NCI-H1930 (cell line): ENCODE measurements around the gene USP31.
A peak's percentile ranks its signal among the peaks of the same experiment; 100 is the strongest.

Experiments used
- DNase-seq, 2 experiments: peaks; one replicate each; lab custom pipeline; 2025; lab: John Stamatoyannopoulos, UW

The USP31 gene, protein sequence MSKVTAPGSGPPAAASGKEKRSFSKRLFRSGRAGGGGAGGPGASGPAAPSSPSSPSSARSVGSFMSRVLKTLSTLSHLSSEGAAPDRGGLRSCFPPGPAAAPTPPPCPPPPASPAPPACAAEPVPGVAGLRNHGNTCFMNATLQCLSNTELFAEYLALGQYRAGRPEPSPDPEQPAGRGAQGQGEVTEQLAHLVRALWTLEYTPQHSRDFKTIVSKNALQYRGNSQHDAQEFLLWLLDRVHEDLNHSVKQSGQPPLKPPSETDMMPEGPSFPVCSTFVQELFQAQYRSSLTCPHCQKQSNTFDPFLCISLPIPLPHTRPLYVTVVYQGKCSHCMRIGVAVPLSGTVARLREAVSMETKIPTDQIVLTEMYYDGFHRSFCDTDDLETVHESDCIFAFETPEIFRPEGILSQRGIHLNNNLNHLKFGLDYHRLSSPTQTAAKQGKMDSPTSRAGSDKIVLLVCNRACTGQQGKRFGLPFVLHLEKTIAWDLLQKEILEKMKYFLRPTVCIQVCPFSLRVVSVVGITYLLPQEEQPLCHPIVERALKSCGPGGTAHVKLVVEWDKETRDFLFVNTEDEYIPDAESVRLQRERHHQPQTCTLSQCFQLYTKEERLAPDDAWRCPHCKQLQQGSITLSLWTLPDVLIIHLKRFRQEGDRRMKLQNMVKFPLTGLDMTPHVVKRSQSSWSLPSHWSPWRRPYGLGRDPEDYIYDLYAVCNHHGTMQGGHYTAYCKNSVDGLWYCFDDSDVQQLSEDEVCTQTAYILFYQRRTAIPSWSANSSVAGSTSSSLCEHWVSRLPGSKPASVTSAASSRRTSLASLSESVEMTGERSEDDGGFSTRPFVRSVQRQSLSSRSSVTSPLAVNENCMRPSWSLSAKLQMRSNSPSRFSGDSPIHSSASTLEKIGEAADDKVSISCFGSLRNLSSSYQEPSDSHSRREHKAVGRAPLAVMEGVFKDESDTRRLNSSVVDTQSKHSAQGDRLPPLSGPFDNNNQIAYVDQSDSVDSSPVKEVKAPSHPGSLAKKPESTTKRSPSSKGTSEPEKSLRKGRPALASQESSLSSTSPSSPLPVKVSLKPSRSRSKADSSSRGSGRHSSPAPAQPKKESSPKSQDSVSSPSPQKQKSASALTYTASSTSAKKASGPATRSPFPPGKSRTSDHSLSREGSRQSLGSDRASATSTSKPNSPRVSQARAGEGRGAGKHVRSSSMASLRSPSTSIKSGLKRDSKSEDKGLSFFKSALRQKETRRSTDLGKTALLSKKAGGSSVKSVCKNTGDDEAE (N-terminal part only)

DNA sequence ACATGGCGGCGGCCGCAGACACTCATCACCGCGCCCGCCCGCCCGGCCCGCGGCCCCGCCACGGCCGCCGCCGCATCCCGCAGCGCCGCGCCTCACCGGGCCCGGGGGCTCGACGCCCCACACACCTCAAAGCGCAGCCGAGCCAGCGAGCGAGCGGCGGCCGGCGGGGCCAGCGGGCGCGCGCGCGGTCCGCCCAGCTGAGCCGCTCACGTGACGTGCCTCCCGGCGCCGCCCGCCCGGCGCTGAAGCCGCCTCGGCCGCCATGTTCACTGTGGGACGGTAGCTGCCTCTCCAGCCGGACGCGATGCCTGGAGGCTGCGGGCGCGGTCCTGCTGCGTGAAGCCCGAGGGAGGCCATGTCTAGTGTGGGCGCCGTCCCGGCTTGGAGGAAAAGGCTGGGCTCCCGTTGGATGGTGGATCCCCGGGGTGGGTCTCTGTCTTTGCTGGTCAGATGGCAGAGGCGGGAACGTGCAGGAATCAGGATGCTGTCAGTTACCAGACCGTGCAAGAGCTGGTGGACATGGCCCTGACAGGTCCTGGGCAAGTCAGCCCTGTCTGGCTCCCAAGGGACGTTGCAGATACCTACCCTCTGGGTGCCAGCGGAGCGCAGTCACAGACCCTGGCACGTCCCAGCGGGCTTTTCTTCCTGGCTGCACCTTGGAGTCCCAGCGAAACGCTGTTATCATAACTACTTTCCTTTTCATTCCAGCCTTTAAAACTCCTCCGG lies at the start of gene USP31:
Gene USP31 (minus strand): TSS at position 186 of the 726 bp plus-strand sequence. CDS start 182 bp downstream, at position 4.
- DNase-seq = peak; percentile 95 to 96

DNA sequence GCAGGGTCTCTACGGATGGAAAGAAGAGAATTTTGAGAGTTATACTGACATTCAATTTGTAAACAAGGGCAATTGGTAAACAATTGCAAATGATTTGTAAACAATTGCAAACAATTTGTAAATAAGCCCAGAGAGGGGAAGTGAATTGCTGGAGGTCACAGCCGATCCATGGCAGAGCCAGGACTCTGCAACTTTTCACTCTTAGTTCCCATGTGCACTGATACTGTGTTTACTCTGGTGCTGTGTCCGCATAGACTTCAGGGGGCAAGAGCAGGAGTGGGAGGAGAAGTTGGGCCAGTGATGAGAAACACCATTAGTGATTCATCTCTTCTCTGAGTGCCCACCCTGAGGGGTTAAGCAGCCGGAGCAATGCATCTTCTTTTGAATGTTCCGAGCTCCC lies 47.3 kb upstream of the USP31 start:
- no peak for DNase-seq

DNA sequence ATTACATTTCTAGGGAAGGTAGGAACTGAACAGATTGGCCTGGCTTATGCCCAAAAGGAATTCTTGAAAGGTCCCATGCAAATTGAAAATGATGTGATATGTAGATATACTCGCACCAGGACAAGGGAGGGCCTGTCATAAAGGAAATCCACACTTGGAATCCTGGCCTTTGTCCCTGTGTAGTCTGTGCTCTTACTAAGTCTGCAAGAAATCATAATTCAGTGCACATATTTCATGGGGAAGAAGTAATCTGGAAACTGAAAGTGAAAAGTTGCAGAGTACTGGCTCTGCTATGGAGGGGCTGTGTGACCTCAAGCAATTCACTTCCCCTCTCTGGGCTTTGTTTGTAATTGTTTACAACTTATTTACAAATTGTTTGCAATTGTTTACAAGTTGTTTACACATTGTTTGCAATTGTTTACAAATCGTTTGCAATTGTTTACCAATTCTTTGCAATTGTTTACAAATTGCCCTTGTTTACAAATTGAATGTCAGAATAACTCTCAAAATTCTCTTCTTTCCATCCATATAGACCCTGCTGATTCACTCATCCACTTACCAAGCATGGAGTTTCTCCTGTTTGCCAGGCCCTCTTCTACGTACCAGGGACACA lies 46.2 kb upstream of the USP31 start:
- DNase-seq = no peak

DNA sequence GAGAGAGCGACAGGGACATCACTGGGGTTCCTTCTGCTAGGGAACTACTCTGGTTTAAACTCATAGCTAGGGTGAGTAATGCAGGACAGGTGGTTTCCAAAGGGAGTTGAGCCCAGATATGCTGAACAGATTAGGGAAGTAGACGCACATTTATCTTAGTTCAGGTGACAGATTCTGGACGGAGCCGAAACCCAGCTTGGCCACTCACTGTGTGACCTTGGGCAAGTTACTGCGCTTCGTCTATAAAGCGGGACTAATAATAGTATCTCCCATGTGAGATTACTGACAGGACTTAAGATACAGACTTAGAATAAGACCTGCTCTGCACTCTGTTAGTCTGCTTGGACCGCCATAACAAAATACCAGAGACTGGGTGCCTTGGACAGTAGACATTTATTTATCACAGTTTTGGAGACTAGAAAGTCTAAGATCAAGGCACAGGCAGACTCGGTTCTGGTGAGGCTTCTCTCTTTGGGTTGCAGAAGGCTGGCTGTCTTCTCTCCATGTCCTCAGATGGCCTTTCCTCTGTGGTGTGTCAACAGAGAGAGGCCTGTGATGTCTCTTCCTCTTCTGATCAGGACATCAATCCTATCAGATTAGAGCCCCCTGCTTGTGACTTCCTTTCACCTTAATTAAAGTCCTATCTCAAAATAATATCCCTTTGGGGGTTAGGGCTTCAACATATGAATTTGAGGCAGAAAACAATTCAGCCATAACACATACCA lies 45.4 kb upstream of the USP31 start:
- DNase-seq = no peak

DNA sequence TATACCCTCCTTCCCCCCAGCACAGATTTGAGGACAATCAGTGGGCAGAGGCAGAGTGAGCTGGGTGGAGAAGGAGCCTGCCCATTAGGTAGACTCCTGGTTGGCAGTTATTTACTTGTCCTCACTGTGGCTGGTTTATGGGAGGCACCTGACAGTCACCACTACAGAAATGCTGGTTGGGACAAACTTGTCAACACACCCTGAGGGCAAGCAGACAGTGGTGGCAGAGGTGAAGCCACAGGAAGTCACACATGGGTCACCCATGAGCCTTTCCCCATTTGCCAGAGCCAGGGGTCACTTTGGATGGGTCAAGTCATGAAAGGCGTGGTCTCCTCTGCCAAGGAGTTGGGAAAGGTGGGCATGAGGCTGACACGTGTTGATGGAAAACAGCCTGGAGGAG lies 39.7 kb upstream of the USP31 start:
- no peak for DNase-seq

DNA sequence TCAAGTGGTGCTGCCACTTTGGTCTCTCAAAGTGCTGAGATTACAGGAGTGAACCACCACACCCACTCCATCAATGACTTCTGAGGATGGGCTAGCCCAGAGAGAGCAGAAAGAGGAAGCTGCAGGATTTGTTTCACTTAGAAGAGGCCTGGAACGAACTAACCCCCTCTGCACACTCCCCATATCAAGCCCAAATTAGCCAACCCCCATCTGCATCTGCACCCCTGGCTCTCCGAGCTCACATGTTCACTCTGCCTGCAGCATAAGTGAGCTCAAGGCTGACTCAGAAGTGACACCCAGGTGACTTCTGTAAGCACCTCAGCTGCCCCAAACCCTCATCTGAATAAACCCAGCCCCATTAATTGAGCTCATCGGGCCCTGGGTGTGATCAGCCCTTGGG lies 38.1 kb upstream of the USP31 start:
- no peak for DNase-seq

DNA sequence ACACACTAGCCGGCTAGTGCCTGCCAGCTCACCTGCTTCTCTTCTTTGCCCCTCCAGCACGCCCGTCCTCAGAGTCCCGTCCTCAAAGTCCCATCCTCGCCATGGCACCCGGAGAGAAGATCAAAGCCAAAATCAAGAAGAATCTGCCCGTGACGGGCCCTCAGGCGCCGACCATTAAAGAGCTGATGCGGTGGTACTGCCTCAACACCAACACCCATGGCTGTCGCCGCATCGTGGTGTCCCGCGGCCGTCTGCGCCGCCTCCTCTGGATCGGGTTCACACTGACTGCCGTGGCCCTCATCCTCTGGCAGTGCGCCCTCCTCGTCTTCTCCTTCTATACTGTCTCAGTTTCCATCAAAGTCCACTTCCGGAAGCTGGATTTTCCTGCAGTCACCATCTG lies 36.9 kb upstream of the USP31 start:
- no peak for DNase-seq

DNA sequence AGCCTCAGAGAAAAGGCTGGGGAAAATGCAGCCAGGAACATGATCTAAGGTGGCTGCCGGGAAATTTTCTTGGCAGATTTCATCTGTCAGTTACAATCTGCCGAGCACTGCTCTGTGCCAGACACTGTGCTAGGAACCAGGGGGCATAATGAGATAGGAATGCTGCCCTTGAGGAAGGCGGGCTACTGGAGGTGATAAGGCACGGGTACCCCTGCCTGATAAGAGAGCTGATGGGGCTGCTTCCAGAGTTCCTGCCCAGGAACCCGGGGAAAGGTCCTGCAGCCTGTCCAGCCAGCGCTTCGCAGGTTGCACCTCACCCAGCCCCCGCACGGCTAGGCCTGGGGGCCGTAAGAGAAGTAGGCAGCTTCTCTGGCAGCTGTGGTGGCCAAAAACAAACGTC lies 36.4 kb upstream of the USP31 start:
- DNase-seq = no peak

DNA sequence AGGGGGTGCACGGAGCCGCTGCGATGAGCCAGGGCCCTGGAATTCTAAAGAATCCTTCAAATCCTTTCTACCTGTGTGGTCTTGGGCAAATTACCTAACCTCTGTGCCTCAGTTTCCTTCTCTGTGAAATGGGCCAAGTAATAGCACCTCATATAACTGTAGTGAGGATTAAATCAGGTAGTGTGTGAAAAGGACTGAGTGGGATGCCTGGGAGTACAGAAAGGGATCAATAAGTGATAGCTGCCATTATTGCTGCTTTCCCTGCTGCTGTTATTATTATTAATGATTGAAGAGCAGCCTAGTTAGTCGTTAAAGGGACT lies 34.3 kb upstream of the USP31 start:
- DNase-seq = no peak

DNA sequence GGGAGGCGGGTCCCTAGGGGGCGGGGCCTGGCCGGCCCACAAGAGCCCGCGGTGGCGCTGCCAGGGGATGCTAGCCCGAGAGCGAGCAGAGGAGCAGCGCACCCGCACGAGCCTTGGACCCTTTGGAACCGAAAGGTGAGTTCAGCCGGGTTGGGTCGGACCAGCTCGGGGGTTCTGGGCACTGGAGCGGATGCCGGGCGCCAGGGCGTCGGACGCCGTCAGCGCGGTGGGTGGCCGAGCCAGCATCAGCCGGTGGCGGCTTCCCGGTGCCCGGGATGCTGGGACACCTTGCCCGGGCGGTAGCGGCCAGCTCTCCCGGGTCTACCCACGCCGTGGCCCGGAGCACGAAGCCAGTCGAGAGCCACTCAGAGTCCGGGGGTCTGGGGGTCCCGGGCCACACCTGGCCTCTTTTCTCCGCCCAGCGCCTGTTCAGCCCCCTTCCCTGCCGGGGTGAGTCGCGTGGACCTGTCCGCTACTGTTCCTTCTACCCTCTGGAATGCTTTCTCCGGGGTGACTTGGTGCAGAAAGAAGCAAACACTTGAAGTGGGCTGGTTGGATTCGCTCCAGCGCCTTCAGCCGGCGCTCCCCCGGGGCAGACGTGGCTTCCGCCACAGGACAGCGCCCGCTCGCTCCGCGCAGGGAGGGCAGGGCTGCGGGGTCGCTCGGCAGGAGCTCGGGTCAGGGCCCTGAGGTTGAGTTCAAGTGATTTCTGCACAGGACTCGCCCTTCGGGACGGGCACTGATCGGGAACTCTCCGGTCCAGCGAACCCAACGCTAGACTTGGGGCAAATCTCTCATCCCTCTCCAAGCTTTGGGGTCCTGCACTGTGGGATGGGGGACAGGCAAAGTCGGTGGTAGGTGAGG lies 33.7 kb upstream of the USP31 start, which contains the start of gene SCNN1G:
Gene SCNN1G (plus strand): TSS at position 67 of the 864 bp plus-strand sequence. CDS start 3,527 bp downstream, outside the sequence.
- DNase-seq = no peak

DNA sequence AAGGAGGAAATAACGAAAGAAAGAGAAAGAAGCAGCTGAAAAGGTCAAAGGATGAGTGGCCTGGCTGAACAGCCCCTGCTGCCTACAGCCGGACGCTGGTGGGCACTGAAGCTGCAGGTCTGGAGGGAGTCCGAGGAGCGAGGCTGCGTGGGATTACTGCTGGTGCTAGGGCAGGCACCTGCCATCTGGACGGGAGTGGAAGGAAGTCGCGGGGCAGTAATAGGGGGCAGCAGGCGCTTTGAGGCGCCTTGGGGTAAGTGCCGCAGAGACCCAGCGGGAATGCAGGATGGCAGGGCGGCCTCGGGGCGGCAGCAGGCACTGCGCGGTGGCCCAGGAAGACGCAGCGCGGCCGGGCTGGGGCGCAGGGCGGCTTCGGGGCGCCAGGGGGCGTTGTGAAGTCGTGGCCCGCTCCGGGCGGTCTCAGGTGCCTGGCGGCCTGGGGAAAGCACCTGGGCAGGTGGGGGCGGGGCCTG lies 33.0 kb upstream of the USP31 start:
- DNase-seq = peak; percentile 87 to 88

DNA sequence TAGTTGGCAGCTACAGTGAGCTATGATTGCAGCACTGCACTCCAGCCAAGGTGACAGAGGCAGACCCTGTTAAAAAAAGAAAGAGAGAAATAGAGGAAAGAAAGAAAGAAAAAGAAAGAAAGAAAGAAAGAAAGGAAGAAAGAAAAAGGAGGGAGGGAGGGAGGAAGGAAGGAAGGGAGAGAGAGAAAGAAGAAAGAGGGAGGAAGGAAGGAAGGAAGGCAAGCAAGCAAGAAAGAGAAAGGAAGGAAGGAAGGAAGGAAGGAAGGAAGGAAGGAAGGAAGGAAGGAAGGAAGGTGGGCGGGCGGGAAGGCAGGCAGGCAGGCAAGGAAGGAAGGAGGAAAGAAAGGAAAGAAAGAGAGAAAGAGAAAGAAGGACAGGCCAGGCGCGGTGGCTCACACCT lies 32.3 kb upstream of the USP31 start:
- DNase-seq = no peak

DNA sequence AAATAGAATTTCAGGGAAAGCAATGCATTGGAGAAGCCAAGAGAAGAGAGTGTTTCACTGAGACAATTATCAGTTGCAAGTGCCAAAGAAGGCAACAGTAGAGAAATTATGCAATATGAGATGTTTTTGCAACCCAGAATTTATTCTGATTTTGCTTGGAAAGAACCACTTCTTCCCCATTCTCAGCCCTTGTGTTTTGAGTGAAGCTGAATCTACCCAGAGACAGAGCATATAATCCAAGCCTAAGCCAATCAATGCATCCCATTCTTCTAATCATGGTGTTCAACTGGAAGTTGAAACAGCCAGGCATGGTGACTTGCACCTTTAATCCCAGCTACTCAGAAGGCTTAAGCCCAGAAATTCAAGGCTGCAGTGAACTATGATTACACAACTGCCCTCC lies 26.4 kb upstream of the USP31 start:
- no peak for DNase-seq

DNA sequence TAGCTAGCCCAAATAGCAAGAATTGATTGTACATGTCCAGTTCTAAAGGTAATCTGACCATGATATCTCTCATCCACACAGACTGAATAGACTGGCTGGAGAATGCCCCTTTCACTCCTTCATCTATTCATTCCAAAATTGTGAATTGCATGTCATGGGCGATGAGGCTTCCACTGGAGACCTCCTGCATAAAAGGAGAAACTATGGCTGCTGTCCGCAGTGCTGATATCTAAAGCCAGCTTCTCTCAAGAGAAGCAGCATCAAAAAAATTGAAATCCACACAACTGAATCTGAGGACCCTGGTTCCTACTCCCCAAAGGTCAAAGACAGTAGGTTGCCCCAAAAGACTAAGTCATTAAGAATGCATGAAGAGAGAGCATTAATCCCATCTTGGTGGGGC lies 25.4 kb upstream of the USP31 start:
- no peak for DNase-seq

DNA sequence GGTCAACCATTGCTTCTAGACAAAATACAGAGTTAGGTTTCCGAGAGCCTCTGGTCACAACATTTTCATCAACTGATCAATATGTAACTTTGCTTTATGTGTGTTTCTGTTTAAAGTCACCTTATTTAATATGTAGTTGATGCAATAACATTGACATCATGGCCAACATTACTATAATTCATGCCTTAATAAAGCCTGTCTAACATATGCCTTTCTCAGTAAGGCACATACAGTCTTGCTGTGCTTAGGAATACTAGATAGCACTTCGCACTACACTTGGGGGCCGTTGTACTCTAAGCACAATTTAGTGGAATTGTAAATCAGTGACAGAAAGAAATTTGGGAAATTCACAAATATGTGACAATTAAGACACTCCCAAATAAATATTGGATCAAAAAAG lies 23.7 kb upstream of the USP31 start:
- DNase-seq = no peak

DNA sequence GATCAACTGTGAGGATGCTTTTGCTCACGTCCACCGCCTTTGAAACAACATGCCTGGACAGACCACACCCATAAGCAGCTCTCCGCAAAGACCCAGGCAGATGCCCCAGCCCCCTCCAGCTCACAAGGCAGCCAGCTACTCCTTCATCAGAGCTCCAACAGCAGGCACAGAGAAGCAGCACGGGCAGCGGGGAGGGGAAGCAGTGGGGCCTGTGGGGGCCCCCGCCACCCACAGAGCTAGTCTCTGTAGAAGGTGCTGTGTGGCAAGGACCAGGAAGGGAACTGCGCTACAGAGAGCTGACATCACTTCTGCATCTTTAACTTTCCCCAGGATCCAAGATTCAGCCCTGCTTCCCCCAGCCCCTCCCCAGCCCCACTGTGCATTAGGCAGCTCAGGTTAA lies 23.3 kb upstream of the USP31 start:
- no peak for DNase-seq

DNA sequence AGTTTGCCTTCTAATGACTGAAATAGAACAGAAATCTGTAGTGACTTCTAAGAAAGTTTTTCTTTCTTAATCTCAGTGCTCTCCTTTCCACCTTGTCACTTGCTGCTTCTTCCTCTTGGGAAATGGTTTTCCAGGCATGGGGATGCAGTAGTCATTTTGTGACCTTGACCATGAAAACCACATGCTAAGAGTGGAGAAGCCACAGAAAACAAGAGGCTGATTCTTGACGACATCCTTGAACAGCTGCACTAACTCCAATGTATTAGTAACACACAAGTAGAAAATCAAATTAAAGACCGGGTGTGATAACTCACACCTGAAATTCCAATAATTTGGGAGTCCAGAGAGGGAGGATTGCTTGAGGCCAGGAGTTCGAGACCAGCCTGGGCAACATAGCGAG lies 15.5 kb upstream of the USP31 start:
- DNase-seq = no peak

DNA sequence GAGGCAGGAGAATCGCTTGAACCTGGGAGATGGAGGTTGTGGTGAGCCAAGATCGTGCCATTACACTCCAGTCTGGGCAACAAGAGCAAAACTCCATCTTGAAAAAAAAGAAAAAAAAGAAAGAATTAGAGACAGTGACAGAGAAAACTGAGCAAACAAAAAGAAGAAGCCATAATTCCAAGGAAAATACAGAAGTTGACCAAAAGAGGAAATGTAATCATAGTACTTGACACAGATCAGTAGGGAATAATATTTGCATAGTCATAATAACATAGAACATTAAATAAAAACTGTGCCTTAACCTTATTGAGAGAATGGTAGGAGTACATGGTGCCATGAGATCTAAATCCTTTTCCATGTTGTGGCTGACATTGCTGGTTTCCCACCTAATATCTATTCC lies 14.7 kb upstream of the USP31 start:
- no peak for DNase-seq

DNA sequence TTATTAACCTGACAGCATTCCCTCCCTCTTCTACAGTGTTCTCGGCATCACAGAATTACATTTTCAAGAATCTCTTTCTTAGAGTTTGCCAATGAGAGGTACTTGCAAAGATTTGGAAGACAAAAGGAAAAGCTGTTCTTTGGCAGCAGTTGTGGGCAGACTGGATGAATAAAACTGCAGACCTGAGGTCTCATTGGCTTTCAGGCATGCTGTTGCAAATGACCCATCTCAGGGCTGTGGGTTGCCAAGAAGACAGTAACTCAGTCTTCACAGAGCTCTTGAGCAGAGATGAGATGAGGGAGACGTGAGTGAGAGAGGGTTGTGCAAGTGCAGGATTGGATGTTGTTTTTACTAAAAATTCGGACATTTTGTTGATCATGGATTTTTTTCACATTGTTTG lies 11.3 kb upstream of the USP31 start:
- DNase-seq = no peak
